Endothelial cell of umbilical vein (primary cell): ENCODE data around the gene MBNL2. TPM values are rescaled to one million over a fixed set of nuclear protein-coding genes. Genes with fewer than 3 reads are reported as not detected.
A peak's percentile ranks its signal among the peaks of the same experiment; 100 is the strongest.

Experiments used
- BruUV-seq: library from RNA; stranded (reverse); fragments of 400-500 nt; replicated peaks from 2 replicates; lab custom pipeline; 2021; lab: Mats Ljungman, UMichigan
- CTCF ChIA-PET: fragments of 300-600, 350-600 bp; sonication (Branson Sonifier 250); formaldehyde crosslinking; loops from one replicate; lab custom pipeline; 2021; ENCODE audit warnings: antibody characterized with exemption, inconsistent platforms; lab: Charles Lee
- POLR2A ChIA-PET: fragments of 300-600, 350-600 bp; sonication (Branson Sonifier 250); formaldehyde crosslinking; loops from one replicate; lab custom pipeline; 2021; ENCODE audit warnings: antibody characterized with exemption, inconsistent platforms; lab: Charles Lee
- DNase-seq: peaks from one replicate; pipeline ENCODE4 v3.0.0-alpha.2; 2011; ENCODE audit warnings: low read depth, low spot score
- FAIRE-seq: peaks from 2 replicates; lab custom pipeline; 2011; peaks lifted over from hg19 to GRCh38; lab: Jason Lieb, UNC
- H2AFZ ChIP-seq: 2 replicates; pipeline ENCODE4 v1.6.0; 2012; ENCODE audit warnings: low read depth, low read length, control low read depth, inconsistent platforms
- H3K27ac ChIP-seq: 2 replicates; pipeline ENCODE4 v1.5.1; 2011; ENCODE audit warnings: low read depth, mild to moderate bottlenecking, control low read depth, low read length, moderate library complexity; ENCODE audit not compliant: insufficient read depth
- H3K27me3 ChIP-seq, 2 experiments: 2 replicates each; pipeline versions ENCODE4 v1.6.0 to v1.6.1; 2011; ENCODE audit warnings: low read length in 2 of 2, mixed read lengths in 1 of 2; ENCODE audit not compliant: control insufficient read depth in 2 of 2, insufficient read depth in 2 of 2
- H3K36me3 ChIP-seq, 2 experiments: 2 replicates in 1 of 2; 3 replicates in 1 of 2; pipeline ENCODE4 v1.5.1; 2011; ENCODE audit warnings: low read length in 2 of 2, mild to moderate bottlenecking in 1 of 2, moderate library complexity in 1 of 2; ENCODE audit not compliant: control insufficient read depth in 2 of 2, insufficient read depth in 2 of 2; ENCODE audit errors: extremely low read depth in 1 of 2
- H3K4me1 ChIP-seq: 3 replicates; pipeline ENCODE4 v1.5.1; 2011; ENCODE audit warnings: mild to moderate bottlenecking, low read length; ENCODE audit not compliant: control insufficient read depth, insufficient read depth; ENCODE audit errors: extremely low read depth
- H3K4me2 ChIP-seq: 2 replicates; pipeline ENCODE4 v1.6.1; 2011; ENCODE audit warnings: low read length, control low read depth, mixed read lengths; ENCODE audit not compliant: insufficient read depth
- H3K4me3 ChIP-seq, 3 experiments: fragments of 200-600 bp in 1 of 3; sonication (generic), shearing (Covaris generic) in 1 of 3; replicated peaks in 1 of 3; 2 replicates each; pipeline ENCODE4 v1.5.1; 2011 to 2016; ENCODE audit warnings: control low read depth in 3 of 3, low read length in 3 of 3, mild to moderate bottlenecking in 2 of 3, inconsistent platforms in 1 of 3, low read depth in 1 of 3, moderate library complexity in 1 of 3; ENCODE audit not compliant: insufficient read depth in 1 of 3
- H3K79me2 ChIP-seq: 2 replicates; pipeline ENCODE4 v1.6.0; 2012; ENCODE audit warnings: low read length, inconsistent platforms; ENCODE audit not compliant: control insufficient read depth, insufficient read depth
- H3K9ac ChIP-seq: replicated peaks from 2 replicates; pipeline ENCODE3; 2011; ENCODE audit warnings: low read length, control low read depth; ENCODE audit not compliant: insufficient read depth; ENCODE audit errors: extremely low read depth
- H3K9me1 ChIP-seq: replicated peaks from 3 replicates; pipeline ENCODE4 v1.6.0; 2011; ENCODE audit warnings: mild to moderate bottlenecking, low read length; ENCODE audit not compliant: control insufficient read depth, insufficient read depth; ENCODE audit errors: extremely low read depth
- H3K9me3 ChIP-seq: replicated peaks from 2 replicates; pipeline ENCODE4 v1.5.1; 2012; ENCODE audit warnings: low read length, inconsistent platforms; ENCODE audit not compliant: control insufficient read depth, insufficient read depth
- H4K20me1 ChIP-seq: replicated peaks from 2 replicates; pipeline ENCODE3; 2011; ENCODE audit warnings: mild to moderate bottlenecking, low read length; ENCODE audit not compliant: control insufficient read depth, insufficient read depth; ENCODE audit errors: extremely low read depth
- CTCF ChIP-seq, 2 donors: IDR thresholded peaks; 1 replicate in 1 of 2; 2 replicates in 1 of 2; pipeline ENCODE4 v1.5.1; 2011; ENCODE audit warnings: low read length in 2 of 2, mild to moderate bottlenecking in 2 of 2, moderate library complexity in 2 of 2, control low read depth in 1 of 2, inconsistent platforms in 1 of 2, low read depth in 1 of 2; ENCODE audit not compliant: insufficient read depth in 1 of 2; ENCODE audit errors: extremely low read depth in 1 of 2
- EZH2 ChIP-seq: IDR thresholded peaks from 2 replicates; pipeline ENCODE4 v1.6.1; 2012; ENCODE audit warnings: borderline replicate concordance, low read depth, mild to moderate bottlenecking, moderate library complexity, low read length, inconsistent platforms; ENCODE audit not compliant: severe bottlenecking
- FOS ChIP-seq: IDR thresholded peaks from 2 replicates; pipeline ENCODE4 v1.6.1; 2011; ENCODE audit warnings: mild to moderate bottlenecking, low read length, moderate library complexity, borderline replicate concordance; ENCODE audit not compliant: insufficient read depth
- GATA2 ChIP-seq: IDR thresholded peaks from 2 replicates; pipeline ENCODE4 v1.7.0; 2011; ENCODE audit warnings: low read depth, mild to moderate bottlenecking, moderate library complexity, mixed read lengths, low read length; ENCODE audit not compliant: insufficient read length, insufficient read depth
- JUN ChIP-seq: IDR thresholded peaks from 2 replicates; pipeline ENCODE4 v1.6.1; 2011; ENCODE audit warnings: borderline replicate concordance, low read depth; ENCODE audit not compliant: insufficient read length, insufficient read depth
- MAX ChIP-seq: IDR thresholded peaks from 2 replicates; pipeline ENCODE4 v1.6.1; 2011; ENCODE audit not compliant: insufficient read depth, insufficient read length
- MYC ChIP-seq: IDR thresholded peaks from one replicate; pipeline ENCODE4 v1.6.1; 2011; ENCODE audit warnings: mild to moderate bottlenecking, low read depth, low read length
- POLR2A ChIP-seq: IDR thresholded peaks from 2 replicates; pipeline ENCODE4 v1.6.1; 2012; ENCODE audit warnings: low read depth, mild to moderate bottlenecking, control low read depth, low read length
- POLR2AphosphoS5 ChIP-seq: IDR thresholded peaks from 2 replicates; pipeline ENCODE4 v1.6.1; 2012; ENCODE audit warnings: low read depth, mild to moderate bottlenecking, control low read depth, low read length, moderate library complexity; ENCODE audit not compliant: insufficient read depth
- dilution Hi-C: fragments of 300-500 bp; cut with MboI; formaldehyde crosslinking; loops from one replicate; pipeline ENCODE4 v1.15.0; 2019; ENCODE audit warnings: low sequenced_read_pairs; ENCODE audit not compliant: extremely low pct_ligation_motif_present
- intact Hi-C: fragments of 100-400 bp; cut with micrococcal nuclease; formaldehyde crosslinking; loops from one replicate; pipeline ENCODE4 v1.10.0; 2022
- polyA plus RNA-seq, 4 experiments: library from polyadenylated mRNA; depleted of rRNA in 3 of 4; stranded (reverse) in 3 of 4; unstranded in 1 of 4; fragments of >200 nt; gene quantifications; 2 replicates each; pipeline versions ENCODE4 v1.2.1 to v1.2.3, GENCODE V29; 2011 to 2012; ENCODE audit warnings: missing spikeins in 1 of 4
- total RNA-seq: library from RNA; stranded (reverse); gene quantifications from 2 replicates; pipeline ENCODE4 v1.2.3, GENCODE V29; 2021

The MBNL2 gene
- total and polyA plus RNA-seq, 2 donors (not counting 3 experiments of a cell fraction or from before 2014, with no cell fraction given), result 32.9 to 76.5 TPM

DNA sequence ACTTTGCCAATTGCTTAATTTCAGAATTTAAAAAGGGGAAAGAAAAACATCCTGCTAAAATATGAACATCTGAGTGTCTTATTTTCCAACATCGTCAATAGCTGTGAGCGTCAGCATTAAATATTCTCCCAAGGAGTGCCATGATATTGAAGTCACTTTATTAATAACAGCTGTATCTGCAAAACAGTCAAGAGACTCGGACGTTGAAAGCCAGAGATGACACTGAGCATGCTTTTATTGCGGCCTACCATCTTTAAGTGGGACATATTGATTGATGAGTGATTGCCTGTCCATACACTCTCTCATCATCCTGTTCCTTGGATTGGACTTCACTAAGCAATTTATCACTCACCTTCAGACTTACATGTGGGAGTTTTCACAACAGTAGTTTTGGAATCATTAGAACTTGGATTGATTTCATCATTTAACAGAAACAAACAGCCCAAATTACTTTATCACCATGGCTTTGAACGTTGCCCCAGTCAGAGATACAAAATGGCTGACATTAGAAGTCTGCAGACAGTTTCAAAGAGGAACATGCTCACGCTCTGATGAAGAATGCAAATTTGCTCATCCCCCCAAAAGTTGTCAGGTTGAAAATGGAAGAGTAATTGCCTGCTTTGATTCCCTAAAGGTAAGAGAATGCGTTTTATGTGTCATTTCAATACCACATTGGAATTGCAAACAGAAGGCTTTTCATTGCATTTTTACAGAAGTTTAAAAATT, 53.8 kb downstream of the MBNL2 start:
- H2AFZ ChIP-seq, result no peak overlapping the region
- no peaks in the 10 kb centered on the region for H3K27me3 ChIP-seq
- intact Hi-C loops (loop anchor here (1.0 kb wide), 1 partner anchor 16 kb away; no protein-coding TSS in a partner anchor), dilution Hi-C loops (no loop called here)
- no peaks in the 10 kb centered on the region for H3K9me1 ChIP-seq
- ChIA-PET POLR2A (interaction anchor here (1.0 kb wide), 1 partner anchor 16 kb away, joined by 3 read pairs; no protein-coding TSS in a partner anchor), CTCF (interaction anchor here (0.8 to 2.6 kb wide), 17 partner anchors 9 to 166 kb away, joined by 3 to 14 read pairs (median 3); no protein-coding TSS in a partner anchor)
- no peak for FAIRE-seq
- H3K9ac ChIP-seq, result peak overlapping the region; percentile 69
- peak overlapping the region; percentile 82 for H3K27ac ChIP-seq
- H3K79me2 ChIP-seq, result peaks cover 80% of the 10 kb centered on the region
- H3K4me1 ChIP-seq, result peaks cover 79% of the 10 kb centered on the region
- peaks cover 0 to 12% of the 10 kb centered on the region in 2 experiments for H3K36me3 ChIP-seq
- H3K4me3 ChIP-seq, result no peak overlapping the region
- peak overlapping the region; percentile 63 for H3K4me2 ChIP-seq
- H4K20me1 ChIP-seq, result peaks cover 3% of the 10 kb centered on the region
- TSS peak; percentile 25 for BruUV-seq
- TF ChIP-seq CTCF (IDR thresholded peaks at IDR 0.05; ENCODE audit: extremely low read depth in 1 of 2, insufficient read depth in 1 of 2, low read depth in 1 of 2, low read length in 2 of 2), result no peak
- no peak for TF ChIP-seq POLR2AphosphoS5
- TF ChIP-seq MAX, result no peak
- TF ChIP-seq JUN, result no peak
- TF ChIP-seq POLR2A, result no peak
- no peak for TF ChIP-seq FOS
- TF ChIP-seq MYC, result no peak
- TF ChIP-seq EZH2, result no peak
- no peak for TF ChIP-seq GATA2
- H3K9me3 ChIP-seq, result no peaks in the 10 kb centered on the region
- DNase-seq, result no peak
